NOMO-1 treated with DMSO at 0.1 percent for 48 hours (cell line): ENCODE measurements around the gene PRXL2B.
"Not testable (repeated sequence)": the region's sequence is repeated elsewhere in the genome, so short reads cannot be mapped to it uniquely, and the experiment has no call there.

ENCODE experiments used
- DNase-seq: peaks from one replicate; lab custom pipeline; 2025; ENCODE audit not compliant: unreplicated experiment; lab: John Stamatoyannopoulos, UW

Gene PRXL2B

GRCh38 chr1:2564006-2564814, 22.4 kb upstream of the PRXL2B start:
- DNase-seq = no peak

- DNase-seq = no peak
Measured at GRCh38 chr1:2564815-2565374, 21.7 kb upstream of the PRXL2B start.

GRCh38 chr1:2566101-2567045, 20.2 kb upstream of the PRXL2B start:
- no peak for DNase-seq

GRCh38 chr1:2567083-2567679, 19.4 kb upstream of the PRXL2B start:
- no peak for DNase-seq

- not testable (repeated sequence) for DNase-seq
Measured at GRCh38 chr1:2568187-2568816, 18.3 kb upstream of the PRXL2B start.

GRCh38 chr1:2569060-2569459, 17.5 kb upstream of the PRXL2B start:
- no peak for DNase-seq

- DNase-seq = not testable (repeated sequence)
Measured at GRCh38 chr1:2569703-2570102, 16.9 kb upstream of the PRXL2B start.

GRCh38 chr1:2570332-2570731, 16.2 kb upstream of the PRXL2B start:
- no peak for DNase-seq

GRCh38 chr1:2571348-2571747, 15.2 kb upstream of the PRXL2B start:
- no peak for DNase-seq

- no peak for DNase-seq
Measured at GRCh38 chr1:2573250-2573920, 13.2 kb upstream of the PRXL2B start.

- no peak for DNase-seq
Measured at GRCh38 chr1:2574350-2574749, 12.2 kb upstream of the PRXL2B start.

GRCh38 chr1:2575801-2576663, 10.5 kb upstream of the PRXL2B start:
- DNase-seq = no peak

GRCh38 chr1:2577565-2578075, 9.0 kb upstream of the PRXL2B start:
- DNase-seq = not testable (repeated sequence)

- no peak for DNase-seq
Measured at GRCh38 chr1:2578758-2579118, 7.8 kb upstream of the PRXL2B start.

- no peak for DNase-seq
Measured at GRCh38 chr1:2580691-2581090, 5.9 kb upstream of the PRXL2B start.

GRCh38 chr1:2582391-2582790, 4.2 kb upstream of the PRXL2B start:
- no peak for DNase-seq

GRCh38 chr1:2583331-2583791, 3.2 kb upstream of the PRXL2B start:
- DNase-seq = no peak

GRCh38 chr1:2583871-2584351, 2.7 kb upstream of the PRXL2B start:
- DNase-seq = no peak
